SK-N-MC (cell line): Measurements from ENCODE around the gene YWHAB.
"Not testable (repeated sequence)": the region's sequence is repeated elsewhere in the genome, so short reads cannot be mapped to it uniquely, and the experiment has no call there.

Experiments used
- DNase-seq: peaks from one replicate; pipeline ENCODE4 v3.0.0-alpha.2; 2011; ENCODE audit warnings: low read depth, low spot score
- H3K27ac ChIP-seq: fragments of 200-600 bp; sonication (generic); 2 replicates; pipeline ENCODE4 v1.5.1; 2016; ENCODE audit warnings: mixed run types
- H3K36me3 ChIP-seq: fragments of 200-600 bp; sonication (generic); 2 replicates; pipeline ENCODE4 v1.6.1; 2017; ENCODE audit warnings: antibody characterized with exemption, low read length, mixed read lengths; ENCODE audit not compliant: insufficient read depth
- H3K4me3 ChIP-seq: fragments of 200-600 bp; sonication (generic); 2 replicates; pipeline ENCODE4 v1.5.1; 2016
- H3K9ac ChIP-seq: fragments of 200-600 bp; sonication (generic); 2 replicates; pipeline ENCODE4 v1.8.0; 2017; ENCODE audit warnings: mixed run types, mixed read lengths; ENCODE audit not compliant: insufficient read length
- H3K9me3 ChIP-seq: fragments of 200-600 bp; sonication (generic); 2 replicates; pipeline ENCODE4 v1.6.1; 2017; ENCODE audit warnings: low read depth, mild to moderate bottlenecking, antibody characterized with exemption, low read length, moderate library complexity, mixed read lengths
- EZH2 ChIP-seq: fragments of 200-600 bp; sonication (generic); IDR thresholded peaks from one replicate; pipeline ENCODE4 v1.6.1; 2017; ENCODE audit warnings: antibody characterized with exemption
- FOXP2 ChIP-seq: optimal IDR thresholded peaks from 2 replicates; pipeline ENCODE3; 2011; ENCODE audit warnings: mild to moderate bottlenecking, moderate library complexity; ENCODE audit not compliant: insufficient read depth; ENCODE audit errors: extremely low read length, control extremely low read depth
- POLR2AphosphoS5 ChIP-seq: IDR thresholded peaks from 2 replicates; pipeline ENCODE4 v1.6.1; 2012; ENCODE audit warnings: mild to moderate bottlenecking, low read depth, low read length, borderline replicate concordance

The YWHAB gene

DNA sequence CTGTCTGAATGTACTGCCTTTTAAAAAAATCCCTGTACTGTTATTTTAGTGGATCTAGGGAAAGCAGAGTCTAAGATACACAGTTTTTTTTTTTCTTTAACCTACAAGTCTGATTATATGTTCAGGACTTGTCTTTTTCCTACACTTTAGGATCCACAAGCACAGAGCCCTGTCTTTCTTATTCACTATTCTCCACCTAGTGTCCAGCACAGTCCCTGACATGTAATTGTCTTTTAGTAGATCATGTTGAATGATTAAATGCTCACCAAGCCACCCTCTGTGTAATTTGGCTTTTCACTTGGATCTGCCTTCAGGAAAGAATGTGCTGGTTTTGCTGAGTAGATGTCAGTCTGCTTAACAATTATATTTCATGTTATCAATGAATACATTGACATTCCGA lies 35.8 kb upstream of the YWHAB start:
- Histone ChIP-seq H3K9me3 (no peaks in the 10 kb centered on the region), H3K4me3 (no peak overlapping the region), H3K36me3 (no peaks in the 10 kb centered on the region), H3K9ac (no peak overlapping the region), H3K27ac (no peak overlapping the region)
- no peak for TF ChIP-seq FOXP2
- no peak for TF ChIP-seq EZH2
- DNase-seq = no peak

- Histone ChIP-seq H3K36me3 (no peaks in the 10 kb centered on the region), H3K9me3 (no peaks in the 10 kb centered on the region), H3K27ac (no peak overlapping the region), H3K4me3 (no peak overlapping the region), H3K9ac (no peak overlapping the region)
- DNase-seq = no peak
- TF ChIP-seq POLR2AphosphoS5 (no peak), FOXP2 (no peak), EZH2 (no peak)
Measured at GRCh38 chr20:44850272-44850671, 35.2 kb upstream of the YWHAB start.

- H3K4me3 ChIP-seq = no peak overlapping the region
- no peaks in the 10 kb centered on the region for H3K9me3 ChIP-seq
- no peak overlapping the region for H3K9ac ChIP-seq
- H3K27ac ChIP-seq = no peak overlapping the region
- no peak for TF ChIP-seq FOXP2
- TF ChIP-seq POLR2AphosphoS5 = no peak
- no peak for TF ChIP-seq EZH2
- H3K36me3 ChIP-seq = no peaks in the 10 kb centered on the region
- DNase-seq = no peak
Measured at GRCh38 chr20:44850837-44851236, 34.7 kb upstream of the YWHAB start.

GRCh38 chr20:44851545-44851944 lies 34.0 kb upstream of the YWHAB start:
- no peaks in the 10 kb centered on the region for H3K36me3 ChIP-seq
- H3K9me3 ChIP-seq = no peaks in the 10 kb centered on the region
- no peak overlapping the region for H3K27ac ChIP-seq
- TF ChIP-seq POLR2AphosphoS5 (no peak), EZH2 (no peak), FOXP2 (no peak)
- H3K4me3 ChIP-seq = no peak overlapping the region
- H3K9ac ChIP-seq = no peak overlapping the region
- no peak for DNase-seq

- H3K9me3 ChIP-seq = no peaks in the 10 kb centered on the region
- no peak for DNase-seq
- no peak overlapping the region for H3K27ac ChIP-seq
- H3K9ac ChIP-seq = no peak overlapping the region
- H3K4me3 ChIP-seq = no peak overlapping the region
- TF ChIP-seq EZH2 = no peak
- no peaks in the 10 kb centered on the region for H3K36me3 ChIP-seq
Measured at GRCh38 chr20:44856442-44856841, 29.1 kb upstream of the YWHAB start.

DNA sequence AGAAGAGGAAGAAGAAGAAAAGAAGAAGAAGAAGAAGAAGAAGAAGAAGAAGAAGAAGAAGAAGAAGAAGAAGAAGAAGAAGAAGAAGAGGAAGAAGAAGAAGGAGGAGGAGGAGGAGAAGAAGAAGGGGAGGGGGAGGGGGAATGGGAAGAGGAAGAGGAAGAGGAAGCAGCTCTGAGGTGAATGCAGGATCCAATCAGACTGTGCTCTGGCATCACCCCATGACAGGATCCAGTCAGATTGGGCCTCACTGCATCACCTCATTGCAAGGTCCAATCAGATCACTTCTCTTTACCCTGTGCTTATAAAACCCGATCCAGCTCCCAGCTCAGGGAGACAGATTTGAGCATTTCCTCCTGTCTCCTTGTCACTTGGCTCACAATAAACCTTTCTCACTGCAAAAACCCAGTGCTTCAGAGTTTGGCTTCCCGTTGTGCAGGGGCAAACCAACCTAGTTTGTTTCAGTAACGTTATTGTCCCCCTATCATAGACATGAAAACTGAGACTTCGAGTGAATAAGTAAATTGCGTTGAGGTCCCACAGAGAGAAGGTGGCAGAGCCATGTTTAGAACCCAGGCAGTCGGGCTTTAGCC lies 28.6 kb upstream of the YWHAB start:
- no peak overlapping the region for H3K27ac ChIP-seq
- no peak overlapping the region for H3K9ac ChIP-seq
- TF ChIP-seq EZH2 (no peak), POLR2AphosphoS5 (no peak), FOXP2 (no peak)
- H3K4me3 ChIP-seq = no peak overlapping the region
- no peaks in the 10 kb centered on the region for H3K9me3 ChIP-seq
- no peaks in the 10 kb centered on the region for H3K36me3 ChIP-seq
- no peak for DNase-seq

DNA sequence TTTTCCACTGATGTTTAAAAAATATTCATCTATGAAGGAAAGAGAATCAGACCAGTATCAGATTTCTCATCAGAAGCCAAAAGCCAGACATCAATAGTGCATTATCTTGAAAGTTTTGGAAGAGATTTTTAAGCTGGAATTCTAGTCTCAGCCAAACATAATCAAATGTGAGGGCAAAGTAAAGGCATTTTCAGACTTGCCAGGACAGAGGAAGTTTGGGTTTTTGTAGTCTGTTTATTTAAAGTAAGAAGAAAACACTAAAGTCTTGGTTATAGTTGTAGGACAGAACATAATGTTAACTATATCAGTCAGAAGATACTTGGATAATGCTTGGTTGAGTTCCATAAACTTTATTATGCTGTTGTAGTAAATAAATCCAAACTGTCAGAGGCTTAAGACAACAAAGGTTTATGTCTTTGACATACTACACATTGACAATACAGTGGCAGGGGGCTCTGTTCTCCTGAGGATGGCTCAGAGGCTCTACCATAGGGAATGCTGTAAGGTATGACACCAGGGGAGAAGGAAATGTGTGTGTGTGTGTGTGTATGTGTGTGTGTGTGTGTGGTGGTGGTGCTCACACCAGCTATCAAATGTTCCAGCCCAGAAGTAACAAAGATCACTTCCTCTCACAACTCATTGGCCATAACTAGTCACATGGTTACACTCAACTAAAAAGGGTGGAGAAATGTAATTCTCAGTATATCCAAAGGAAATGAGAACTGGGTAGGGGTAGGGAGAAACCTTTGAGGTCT lies 26.7 kb upstream of the YWHAB start:
- TF ChIP-seq EZH2 = no peak
- no peak for TF ChIP-seq POLR2AphosphoS5
- TF ChIP-seq FOXP2 = no peak
- DNase-seq = no peak

DNA sequence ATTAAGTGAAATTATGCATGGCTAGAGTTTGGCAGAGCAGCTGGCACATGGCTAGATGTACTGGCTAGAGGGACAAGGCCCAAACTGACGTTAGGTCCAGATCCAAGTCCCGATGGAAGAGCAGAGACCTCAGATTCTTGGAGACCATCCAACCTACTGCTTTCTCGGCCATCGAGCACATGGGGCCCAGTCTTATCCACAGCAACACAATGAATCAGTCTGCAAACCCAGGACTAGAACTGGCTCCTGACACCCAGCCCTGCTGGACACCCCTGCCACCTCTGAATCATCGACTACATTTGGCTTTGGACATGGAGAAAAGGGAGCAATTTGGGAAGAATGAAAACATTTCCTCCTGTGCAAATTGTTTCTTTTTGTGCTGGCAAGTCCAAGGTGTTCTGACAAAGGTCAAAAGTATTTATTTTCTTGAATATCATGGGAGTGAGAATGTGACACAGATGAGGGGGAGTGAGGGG lies 23.9 kb upstream of the YWHAB start:
- no peak overlapping the region for H3K27ac ChIP-seq
- H3K36me3 ChIP-seq = no peaks in the 10 kb centered on the region
- H3K9me3 ChIP-seq = no peaks in the 10 kb centered on the region
- no peak overlapping the region for H3K4me3 ChIP-seq
- DNase-seq = no peak
- TF ChIP-seq POLR2AphosphoS5 = no peak
- no peak overlapping the region for H3K9ac ChIP-seq

More for the DNA sequence above, 26.7 kb upstream of the YWHAB start:
- Histone ChIP-seq H3K9me3 (no peaks in the 10 kb centered on the region), H3K9ac (no peak overlapping the region), H3K4me3 (no peak overlapping the region), H3K36me3 (no peaks in the 10 kb centered on the region), H3K27ac (no peak overlapping the region)

DNA sequence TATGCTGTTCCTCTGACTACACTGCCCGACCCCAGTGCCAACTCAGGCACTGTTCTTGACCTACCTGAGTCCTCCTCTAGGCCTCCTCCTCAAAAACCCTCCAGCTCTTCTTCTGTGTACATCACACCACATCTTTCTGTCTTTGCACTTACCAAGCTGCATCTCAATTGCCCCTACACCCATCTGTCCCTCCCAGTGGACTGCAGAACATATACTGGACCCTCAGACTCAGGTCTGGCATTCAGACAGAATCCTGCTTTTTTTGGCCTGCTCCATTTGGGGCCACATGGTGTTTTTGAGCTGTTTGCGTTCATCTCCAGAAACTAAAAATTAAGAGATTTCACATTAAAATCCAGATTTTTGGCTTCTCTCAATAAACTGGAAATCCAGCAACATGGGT lies 23.2 kb upstream of the YWHAB start:
- no peaks in the 10 kb centered on the region for H3K36me3 ChIP-seq
- H3K27ac ChIP-seq = no peak overlapping the region
- no peak overlapping the region for H3K9ac ChIP-seq
- H3K4me3 ChIP-seq = no peak overlapping the region
- DNase-seq = no peak
- TF ChIP-seq EZH2 (no peak), FOXP2 (no peak), POLR2AphosphoS5 (no peak)
- H3K9me3 ChIP-seq = no peaks in the 10 kb centered on the region

GRCh38 chr20:44863365-44864084 lies 22.0 kb upstream of the YWHAB start:
- not testable (repeated sequence) for H3K9ac ChIP-seq, H3K36me3 ChIP-seq, H3K27ac ChIP-seq, H3K4me3 ChIP-seq, DNase-seq, H3K9me3 ChIP-seq

- not testable (repeated sequence) for H3K36me3 ChIP-seq, DNase-seq, H3K4me3 ChIP-seq, H3K9ac ChIP-seq, H3K9me3 ChIP-seq, H3K27ac ChIP-seq
Measured at GRCh38 chr20:44864493-44864892, 21.0 kb upstream of the YWHAB start.
